ENCODE data around the gene POU2F3.

- TF ChIP-seq CTCF (conservative IDR thresholded peaks at IDR 0.05) (no peak), ZFX (IDR thresholded peaks at IDR 0.05) (no peak)
These were observed 21.3 kb upstream of the POU2F3 start for GRCh38 chr11:120218695-120219033.

Data from C4-2B (cell line).